Chondrocyte (in vitro differentiated cells): ENCODE results near the gene NEXN. TPM values are rescaled to one million over a fixed set of nuclear protein-coding genes. Genes with fewer than 3 reads are reported as not detected.

Experiments used
- DNase-seq: peaks from one replicate; pipeline ENCODE4 v3.0.0; 2021; ENCODE audit warnings: mixed read lengths, low spot score
- H3K27ac Mint-ChIP-seq: one replicate; pipeline ENCODE4 v1.8.0; 2021; ENCODE audit warnings: mild to moderate bottlenecking, moderate library complexity, mixed read lengths; ENCODE audit not compliant: unreplicated experiment
- H3K27me3 Mint-ChIP-seq: 2 replicates; pipeline ENCODE4 v1.8.0; 2021; ENCODE audit warnings: low read depth, mixed read lengths
- H3K36me3 Mint-ChIP-seq: 2 replicates; pipeline ENCODE4 v1.8.0; 2021; ENCODE audit warnings: low read depth, mixed read lengths
- H3K4me1 Mint-ChIP-seq: 2 replicates; pipeline ENCODE4 v1.8.0; 2021; ENCODE audit warnings: low read depth, mild to moderate bottlenecking, mixed read lengths
- H3K4me3 Mint-ChIP-seq: one replicate; pipeline ENCODE4 v1.8.0; 2021; ENCODE audit warnings: mild to moderate bottlenecking, moderate library complexity, mixed read lengths; ENCODE audit not compliant: unreplicated experiment
- H3K9me3 Mint-ChIP-seq: 2 replicates; pipeline ENCODE4 v1.8.0; 2021; ENCODE audit warnings: low read depth, mixed read lengths
- total RNA-seq: library from RNA; stranded (reverse); gene quantifications from 3 replicates; pipeline ENCODE4 v1.2.1, GENCODE V29; 2021
- TF ChIP-seq, protein P1 (sequence below): fragments of 200-600 bp; sonication (generic); IDR thresholded peaks from 2 replicates; pipeline ENCODE4 v1.5.0; 2021; ENCODE audit warnings: antibody characterized with exemption, mild to moderate bottlenecking, moderate library complexity

The NEXN gene
- total RNA-seq, 1 donor from 2014 or later = 46.2 TPM

DNA sequence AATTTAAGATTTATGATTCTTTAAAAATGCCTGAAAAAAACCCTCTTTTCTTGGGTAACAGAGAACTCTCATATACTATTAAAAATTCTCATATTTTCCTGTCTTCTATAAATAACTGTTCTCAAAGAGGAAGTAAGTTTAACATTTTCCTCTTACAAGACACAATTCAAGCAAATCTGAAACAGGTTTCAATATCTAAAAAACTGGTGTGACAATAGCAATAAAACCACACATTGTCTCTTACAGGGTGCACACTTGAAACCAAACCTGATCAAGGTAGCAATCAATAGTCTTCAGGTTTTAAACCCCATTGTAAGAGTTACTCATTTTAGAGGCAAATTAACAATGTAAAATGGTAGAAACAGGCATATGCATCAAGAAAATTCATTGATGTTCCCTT is 62.4 kb downstream of the NEXN start:
- H3K36me3 Mint-ChIP-seq = peaks cover 33% of the 10 kb centered on the region
- H3K27me3 Mint-ChIP-seq = no peaks in the 10 kb centered on the region
- peaks cover 39% of the 10 kb centered on the region for H3K4me1 Mint-ChIP-seq

DNA sequence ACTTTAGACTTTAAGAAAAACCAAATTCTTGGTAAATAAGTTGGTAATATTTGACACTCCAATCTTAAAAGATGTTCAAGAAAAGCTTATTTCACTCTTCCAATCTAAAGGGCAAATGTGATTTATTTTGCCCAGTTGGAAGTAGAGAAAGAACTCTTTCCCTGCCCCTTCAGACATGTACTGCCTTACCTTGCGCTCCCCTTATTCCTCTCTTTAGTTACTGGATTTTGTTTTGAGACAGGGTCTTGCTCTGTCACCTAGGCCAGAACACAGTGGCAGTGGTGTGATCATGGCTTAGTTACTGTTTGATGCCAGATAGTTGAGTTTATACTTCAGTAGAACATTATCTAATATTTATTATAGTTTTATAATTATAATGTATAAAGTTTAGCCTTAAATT is 62.9 kb downstream of the NEXN start:
- peaks cover 33% of the 10 kb centered on the region for H3K36me3 Mint-ChIP-seq
- H3K9me3 Mint-ChIP-seq = no peaks in the 10 kb centered on the region
- TF ChIP-seq, protein P1, sequence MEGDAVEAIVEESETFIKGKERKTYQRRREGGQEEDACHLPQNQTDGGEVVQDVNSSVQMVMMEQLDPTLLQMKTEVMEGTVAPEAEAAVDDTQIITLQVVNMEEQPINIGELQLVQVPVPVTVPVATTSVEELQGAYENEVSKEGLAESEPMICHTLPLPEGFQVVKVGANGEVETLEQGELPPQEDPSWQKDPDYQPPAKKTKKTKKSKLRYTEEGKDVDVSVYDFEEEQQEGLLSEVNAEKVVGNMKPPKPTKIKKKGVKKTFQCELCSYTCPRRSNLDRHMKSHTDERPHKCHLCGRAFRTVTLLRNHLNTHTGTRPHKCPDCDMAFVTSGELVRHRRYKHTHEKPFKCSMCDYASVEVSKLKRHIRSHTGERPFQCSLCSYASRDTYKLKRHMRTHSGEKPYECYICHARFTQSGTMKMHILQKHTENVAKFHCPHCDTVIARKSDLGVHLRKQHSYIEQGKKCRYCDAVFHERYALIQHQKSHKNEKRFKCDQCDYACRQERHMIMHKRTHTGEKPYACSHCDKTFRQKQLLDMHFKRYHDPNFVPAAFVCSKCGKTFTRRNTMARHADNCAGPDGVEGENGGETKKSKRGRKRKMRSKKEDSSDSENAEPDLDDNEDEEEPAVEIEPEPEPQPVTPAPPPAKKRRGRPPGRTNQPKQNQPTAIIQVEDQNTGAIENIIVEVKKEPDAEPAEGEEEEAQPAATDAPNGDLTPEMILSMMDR = no peak
- peaks cover 39% of the 10 kb centered on the region for H3K4me1 Mint-ChIP-seq
- DNase-seq = no peak
- H3K27me3 Mint-ChIP-seq = no peaks in the 10 kb centered on the region
- no peak overlapping the region for H3K4me3 Mint-ChIP-seq
- H3K27ac Mint-ChIP-seq = peak overlapping the region; percentile 76

More for the DNA sequence above, 62.4 kb downstream of the NEXN start:
- no peak overlapping the region for H3K27ac Mint-ChIP-seq
- DNase-seq = no peak
- H3K4me3 Mint-ChIP-seq = no peak overlapping the region
- H3K9me3 Mint-ChIP-seq = no peaks in the 10 kb centered on the region
- TF ChIP-seq, protein P1 = no peak

- peaks cover 37% of the 10 kb centered on the region for H3K4me1 Mint-ChIP-seq
- H3K27me3 Mint-ChIP-seq = no peaks in the 10 kb centered on the region
- H3K4me3 Mint-ChIP-seq = no peak overlapping the region
- TF ChIP-seq, protein P1 = no peak
- H3K27ac Mint-ChIP-seq = no peak overlapping the region
- no peaks in the 10 kb centered on the region for H3K9me3 Mint-ChIP-seq
- DNase-seq = no peak
- peaks cover 31% of the 10 kb centered on the region for H3K36me3 Mint-ChIP-seq
Measured at GRCh38 chr1:77953907-77954306, 65.5 kb downstream of the NEXN start.

DNA sequence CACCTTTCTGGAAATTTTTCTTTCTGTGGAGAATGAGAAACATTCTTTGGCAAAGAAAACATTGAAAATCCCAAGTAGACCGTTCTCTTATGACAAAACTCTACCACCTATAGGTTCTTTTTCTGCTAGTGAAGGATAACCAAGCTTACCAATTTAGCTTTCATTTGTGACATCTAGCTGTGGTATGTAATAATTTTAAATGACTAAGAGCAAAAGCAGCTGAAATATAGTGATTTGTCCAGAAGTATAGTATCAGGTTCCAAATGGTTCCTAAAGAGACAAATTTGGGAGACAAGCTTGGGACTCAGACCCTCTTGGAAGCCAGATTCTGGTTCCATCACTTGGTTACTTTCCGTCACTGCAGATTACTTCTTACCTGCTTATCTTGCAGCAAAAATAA is 66.1 kb downstream of the NEXN start:
- Mint-ChIP-seq H3K9me3 (no peaks in the 10 kb centered on the region), H3K27ac (no peak overlapping the region), H3K36me3 (peaks cover 34% of the 10 kb centered on the region), H3K4me3 (no peak overlapping the region), H3K4me1 (peaks cover 30% of the 10 kb centered on the region), H3K27me3 (no peaks in the 10 kb centered on the region)
- TF ChIP-seq, protein P1 = no peak
- DNase-seq = no peak

DNA sequence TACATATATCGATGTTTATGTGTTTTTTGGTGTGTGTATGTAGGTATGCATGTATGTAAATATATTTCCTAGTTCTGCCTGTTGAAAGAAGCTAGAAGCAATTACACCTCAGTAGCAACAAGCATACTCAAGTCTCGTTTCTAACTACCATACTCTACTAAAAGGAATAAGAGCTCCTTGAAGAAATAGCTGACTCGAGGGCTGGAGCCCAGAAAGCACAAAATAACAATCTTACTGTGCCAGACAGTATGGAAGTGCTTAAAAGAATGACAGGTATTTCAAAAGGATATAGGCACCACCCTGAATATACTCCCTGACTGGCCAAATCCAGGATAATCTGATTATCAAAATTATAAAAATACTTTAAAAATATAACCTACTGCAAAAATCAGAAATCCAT is 67.3 kb downstream of the NEXN start:
- Mint-ChIP-seq H3K27ac (no peak overlapping the region), H3K27me3 (no peaks in the 10 kb centered on the region), H3K9me3 (no peaks in the 10 kb centered on the region), H3K36me3 (peaks cover 42% of the 10 kb centered on the region), H3K4me1 (peaks cover 27% of the 10 kb centered on the region), H3K4me3 (no peak overlapping the region)
- DNase-seq = no peak
- TF ChIP-seq, protein P1 = no peak
